Upper lobe of left lung (tissue), 4 donors: Measurements from ENCODE around the gene HEG1.

Experiments used
- EP300 ChIP-seq, 4 donors: sonication (generic); formaldehyde crosslinking; IDR thresholded peaks; one replicate each; pipeline ENCODE4 v1.5.1; 2017; ENCODE audit warnings: antibody characterized with exemption in 4 of 4, control low read depth in 2 of 4
- POLR2A ChIP-seq, 4 donors: fragments of 450-650 bp; IDR thresholded peaks; one replicate each; pipeline ENCODE4 v1.5.1; 2016 to 2017; ENCODE audit warnings: antibody characterized with exemption in 4 of 4, mild to moderate bottlenecking in 2 of 4
- POLR2AphosphoS5 ChIP-seq, 2 donors: sonication (generic); formaldehyde crosslinking; IDR thresholded peaks; one replicate each; pipeline ENCODE4 v1.5.1; 2017; ENCODE audit warnings: antibody characterized with exemption in 2 of 2
- TF ChIP-seq, protein P1 (sequence below), 6 experiments: fragments of 450-650 bp in 4 of 6; fragments of 200-600 bp in 2 of 6; sonication (generic) in 2 of 6; IDR thresholded peaks; one replicate each; pipeline ENCODE4 v1.5.1; 2016 to 2019; ENCODE audit warnings: antibody characterized with exemption in 6 of 6

- TF ChIP-seq, protein P1, sequence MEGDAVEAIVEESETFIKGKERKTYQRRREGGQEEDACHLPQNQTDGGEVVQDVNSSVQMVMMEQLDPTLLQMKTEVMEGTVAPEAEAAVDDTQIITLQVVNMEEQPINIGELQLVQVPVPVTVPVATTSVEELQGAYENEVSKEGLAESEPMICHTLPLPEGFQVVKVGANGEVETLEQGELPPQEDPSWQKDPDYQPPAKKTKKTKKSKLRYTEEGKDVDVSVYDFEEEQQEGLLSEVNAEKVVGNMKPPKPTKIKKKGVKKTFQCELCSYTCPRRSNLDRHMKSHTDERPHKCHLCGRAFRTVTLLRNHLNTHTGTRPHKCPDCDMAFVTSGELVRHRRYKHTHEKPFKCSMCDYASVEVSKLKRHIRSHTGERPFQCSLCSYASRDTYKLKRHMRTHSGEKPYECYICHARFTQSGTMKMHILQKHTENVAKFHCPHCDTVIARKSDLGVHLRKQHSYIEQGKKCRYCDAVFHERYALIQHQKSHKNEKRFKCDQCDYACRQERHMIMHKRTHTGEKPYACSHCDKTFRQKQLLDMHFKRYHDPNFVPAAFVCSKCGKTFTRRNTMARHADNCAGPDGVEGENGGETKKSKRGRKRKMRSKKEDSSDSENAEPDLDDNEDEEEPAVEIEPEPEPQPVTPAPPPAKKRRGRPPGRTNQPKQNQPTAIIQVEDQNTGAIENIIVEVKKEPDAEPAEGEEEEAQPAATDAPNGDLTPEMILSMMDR (IDR thresholded peaks at IDR 0.05) = no peak
- TF ChIP-seq EP300 (IDR thresholded peaks at IDR 0.05) = no peak
- TF ChIP-seq POLR2AphosphoS5 (IDR thresholded peaks at IDR 0.05) = no peak
- no peak for TF ChIP-seq POLR2A (IDR thresholded peaks at IDR 0.05)
These were observed 56.5 kb downstream of the HEG1 start for GRCh38 chr3:124999317-124999716.
